Skeletal muscle tissue (tissue), 4 donors: ENCODE results near the gene IL3. TPM values are rescaled to one million over a fixed set of nuclear protein-coding genes. Genes with fewer than 3 reads are reported as not detected.

Experiments
- H3K27ac ChIP-seq: one replicate; pipeline ENCODE4 v1.7.0; 2013; ENCODE audit warnings: mild to moderate bottlenecking, low read depth, low read length, inconsistent platforms
- H3K27me3 ChIP-seq, 3 donors: one replicate each; pipeline ENCODE4 v1.7.0; 2013; ENCODE audit warnings: low read length in 3 of 3; ENCODE audit not compliant: control insufficient read depth in 3 of 3, insufficient read depth in 3 of 3
- H3K36me3 ChIP-seq, 3 donors: one replicate each; pipeline ENCODE4 v1.7.0; 2013; ENCODE audit warnings: low read length in 3 of 3; ENCODE audit not compliant: control insufficient read depth in 3 of 3, insufficient read depth in 3 of 3
- H3K4me1 ChIP-seq, 3 donors: one replicate each; pipeline ENCODE4 v1.7.0; 2013; ENCODE audit warnings: low read length in 3 of 3, mild to moderate bottlenecking in 3 of 3; ENCODE audit not compliant: control insufficient read depth in 3 of 3, insufficient read depth in 3 of 3
- H3K4me3 ChIP-seq, 3 donors: one replicate each; pipeline ENCODE4 v1.7.0; 2013; ENCODE audit warnings: low read length in 3 of 3
- H3K9ac ChIP-seq, 3 donors: one replicate each; pipeline ENCODE4 v1.7.0; 2013; ENCODE audit warnings: low read length in 3 of 3, mild to moderate bottlenecking in 3 of 3, moderate library complexity in 2 of 3, low read depth in 1 of 3
- H3K9me3 ChIP-seq, 3 donors: one replicate each; pipeline ENCODE4 v1.7.0; 2013; ENCODE audit warnings: low read length in 3 of 3; ENCODE audit not compliant: control insufficient read depth in 3 of 3
- total RNA-seq: library from RNA; depleted of rRNA; stranded (reverse); fragments of >200 nt; gene quantifications from one replicate; pipeline ENCODE4 v1.2.3, GENCODE V29; 2014
- donor health status: Osteomylitis.

The IL3 gene
- total RNA-seq, 1 donor from 2014 or later = not detected

DNA sequence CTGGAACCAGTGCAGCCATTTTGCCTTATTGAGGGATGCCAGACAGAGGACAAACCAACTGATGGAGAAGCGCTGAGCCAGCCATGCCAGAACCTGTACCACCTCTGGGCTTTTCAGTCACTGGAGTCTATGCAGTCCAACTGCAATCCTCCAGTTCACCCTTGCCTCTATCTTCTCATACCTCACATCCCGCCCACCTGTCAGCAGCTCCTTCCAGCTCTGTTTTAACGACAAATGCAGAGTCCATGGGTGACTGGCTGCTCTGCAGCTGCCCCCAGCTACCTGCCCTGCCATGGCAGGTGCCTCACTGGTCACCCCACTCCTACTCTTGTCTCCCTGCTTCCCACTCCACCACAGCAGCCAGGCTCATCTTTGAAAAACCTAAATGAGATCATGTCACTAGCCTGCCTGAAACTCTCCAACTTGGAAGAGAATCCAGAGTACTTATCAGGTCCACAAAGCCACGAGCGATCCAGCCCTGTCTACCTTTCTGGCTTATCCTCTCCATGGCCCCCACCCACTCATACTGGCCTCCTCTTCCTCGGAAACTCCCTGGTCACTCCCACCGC is 35.0 kb upstream of the IL3 start:
- Histone ChIP-seq H3K4me1 (no peaks in the 10 kb centered on the region), H3K27ac (no peak overlapping the region), H3K27me3 (peaks cover 0 to 20% (median 0%) of the 10 kb centered on the region in 3 donors), H3K9ac (no peak overlapping the region), H3K36me3 (no peaks in the 10 kb centered on the region), H3K9me3 (no peaks in the 10 kb centered on the region), H3K4me3 (no peak overlapping the region)

DNA sequence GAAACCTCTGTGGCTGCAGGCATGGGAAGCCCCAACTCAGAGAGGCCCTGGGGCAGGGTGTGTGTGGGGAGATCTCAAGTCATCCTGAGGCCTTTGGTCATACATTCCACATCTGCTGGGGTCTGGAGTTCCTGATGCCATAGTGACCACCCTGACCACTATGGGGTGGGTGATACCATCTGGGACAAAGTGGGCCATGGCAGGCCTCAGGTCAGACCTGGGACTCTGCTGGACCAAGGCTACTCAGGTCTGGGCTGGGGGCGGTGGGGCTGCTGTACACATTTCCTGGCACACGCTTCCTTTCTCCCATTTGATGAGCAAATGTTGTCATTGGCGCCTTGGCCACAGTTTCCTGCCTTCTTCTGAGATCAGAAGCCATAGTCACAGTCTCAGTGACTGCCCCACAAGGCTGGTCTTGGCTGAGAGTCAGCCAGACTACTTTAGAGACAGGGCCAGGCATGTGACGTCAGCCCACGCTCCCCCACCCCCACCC is 33.9 kb upstream of the IL3 start:
- H3K27ac ChIP-seq = no peak overlapping the region
- no peaks in the 10 kb centered on the region for H3K9me3 ChIP-seq
- no peak overlapping the region for H3K4me3 ChIP-seq
- H3K9ac ChIP-seq = no peak overlapping the region
- no peaks in the 10 kb centered on the region for H3K36me3 ChIP-seq
- H3K27me3 ChIP-seq = peaks cover 0 to 16% (median 0%) of the 10 kb centered on the region in 3 donors
- H3K4me1 ChIP-seq = no peaks in the 10 kb centered on the region

DNA sequence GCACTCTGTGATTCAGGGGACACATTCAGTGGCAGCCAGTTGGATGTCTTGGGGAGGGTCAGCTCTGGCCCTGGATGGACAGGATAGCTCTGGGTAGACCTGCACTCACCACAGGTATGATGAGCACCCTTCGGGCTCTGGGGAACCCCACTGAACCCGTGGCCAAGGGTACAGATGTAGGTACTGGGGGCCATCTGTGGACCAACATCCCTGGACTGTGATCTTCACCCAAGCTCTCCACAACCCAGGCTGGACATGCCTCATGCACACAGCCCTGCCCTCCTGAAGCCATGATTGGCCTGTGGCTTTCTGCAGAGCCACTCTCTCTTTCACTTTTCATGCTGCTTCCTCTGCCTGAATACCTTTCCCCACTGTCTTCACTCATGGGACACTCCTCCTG is 33.4 kb upstream of the IL3 start:
- H3K4me3 ChIP-seq = no peak overlapping the region
- H3K36me3 ChIP-seq = no peaks in the 10 kb centered on the region
- H3K9me3 ChIP-seq = no peaks in the 10 kb centered on the region
- no peaks in the 10 kb centered on the region for H3K4me1 ChIP-seq
- H3K27ac ChIP-seq = no peak overlapping the region
- no peak overlapping the region for H3K9ac ChIP-seq
- peaks cover 0 to 16% (median 0%) of the 10 kb centered on the region in 3 donors for H3K27me3 ChIP-seq

DNA sequence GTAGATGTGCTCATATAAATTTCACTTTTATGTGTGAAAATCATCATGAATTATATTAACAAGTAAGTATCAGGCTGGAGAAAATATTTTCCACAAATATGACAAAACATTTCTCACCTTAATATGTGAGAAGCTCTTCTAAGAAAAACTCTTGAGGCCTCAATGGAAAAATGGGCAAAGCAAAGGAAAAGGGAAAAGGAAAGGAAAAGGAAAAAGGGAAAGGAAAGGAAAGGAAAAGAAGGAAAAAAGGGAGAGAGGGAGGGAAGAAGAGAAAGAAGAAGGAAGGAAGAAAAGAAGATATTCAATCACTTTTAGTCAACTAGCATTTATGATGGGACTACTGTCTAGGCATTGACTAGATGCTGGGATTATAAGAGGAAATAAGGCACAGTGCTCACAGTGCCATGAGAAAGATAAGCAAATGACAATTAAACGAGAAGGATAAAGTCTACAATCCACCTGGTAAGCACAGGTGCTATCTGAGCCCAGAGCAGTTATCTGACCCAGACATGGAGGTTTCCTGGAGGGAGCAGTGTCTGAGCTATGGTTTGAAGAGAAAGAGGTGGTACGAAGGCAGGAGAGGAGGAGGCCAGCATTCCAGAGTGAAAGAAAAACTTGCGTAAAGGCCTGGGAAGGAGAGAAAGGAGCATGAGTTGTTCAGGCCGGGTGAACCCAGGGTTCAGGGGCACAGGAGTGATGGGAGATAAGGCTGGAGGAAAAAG is 30.7 kb upstream of the IL3 start:
- no peaks in the 10 kb centered on the region for H3K9me3 ChIP-seq

DNA sequence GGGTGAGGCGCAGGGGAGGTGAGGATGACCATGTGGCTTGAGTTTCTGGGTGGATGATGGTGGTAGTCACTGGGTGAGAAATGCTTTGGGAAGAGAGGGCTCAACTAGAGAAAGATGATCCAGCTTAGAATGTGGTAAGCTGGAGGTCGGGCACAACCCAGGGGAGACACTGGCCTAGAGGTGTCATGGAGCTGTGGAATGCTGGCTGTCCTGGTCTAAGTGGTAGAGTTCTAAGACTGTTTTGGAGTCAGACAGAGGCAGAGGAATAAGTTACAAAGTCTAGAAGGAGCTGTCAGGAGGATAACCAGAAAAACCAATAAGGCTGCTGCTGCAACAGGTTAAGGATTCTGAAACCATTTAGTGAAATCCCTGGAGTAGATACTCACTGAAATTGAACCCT is 29.8 kb upstream of the IL3 start:
- no peaks in the 10 kb centered on the region for H3K9me3 ChIP-seq
- no peaks in the 10 kb centered on the region for H3K36me3 ChIP-seq
- H3K27ac ChIP-seq = no peak overlapping the region
- H3K4me1 ChIP-seq = no peaks in the 10 kb centered on the region
- peaks cover 0 to 2% (median 0%) of the 10 kb centered on the region in 3 donors for H3K27me3 ChIP-seq
- H3K9ac ChIP-seq = no peak overlapping the region
- H3K4me3 ChIP-seq = no peak overlapping the region

More for the DNA sequence above, 30.7 kb upstream of the IL3 start:
- no peak overlapping the region for H3K27ac ChIP-seq
- H3K27me3 ChIP-seq = peaks cover 0 to 8% (median 0%) of the 10 kb centered on the region in 3 donors
- no peak overlapping the region for H3K9ac ChIP-seq
- no peak overlapping the region for H3K4me3 ChIP-seq
- no peaks in the 10 kb centered on the region for H3K36me3 ChIP-seq
- H3K4me1 ChIP-seq = no peaks in the 10 kb centered on the region

DNA sequence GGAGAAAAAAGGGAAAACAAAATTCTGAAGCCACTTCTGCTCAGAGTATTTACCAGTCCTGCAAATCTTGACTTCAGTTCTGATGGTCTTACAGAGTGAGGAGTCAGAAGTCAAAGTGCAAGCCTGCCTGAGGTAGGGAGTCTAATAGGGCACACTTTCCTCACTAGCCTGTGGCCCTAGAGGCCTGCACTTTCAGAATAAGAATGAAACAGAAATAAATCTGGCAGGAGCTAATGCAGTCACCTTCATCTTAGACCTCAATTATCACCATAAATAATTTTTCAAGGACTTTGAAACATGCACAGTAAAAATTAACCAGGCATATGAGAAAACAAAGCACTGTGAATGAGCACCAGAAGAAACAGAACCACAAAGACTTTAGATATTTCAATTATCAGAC is 28.3 kb upstream of the IL3 start:
- no peaks in the 10 kb centered on the region for H3K36me3 ChIP-seq

DNA sequence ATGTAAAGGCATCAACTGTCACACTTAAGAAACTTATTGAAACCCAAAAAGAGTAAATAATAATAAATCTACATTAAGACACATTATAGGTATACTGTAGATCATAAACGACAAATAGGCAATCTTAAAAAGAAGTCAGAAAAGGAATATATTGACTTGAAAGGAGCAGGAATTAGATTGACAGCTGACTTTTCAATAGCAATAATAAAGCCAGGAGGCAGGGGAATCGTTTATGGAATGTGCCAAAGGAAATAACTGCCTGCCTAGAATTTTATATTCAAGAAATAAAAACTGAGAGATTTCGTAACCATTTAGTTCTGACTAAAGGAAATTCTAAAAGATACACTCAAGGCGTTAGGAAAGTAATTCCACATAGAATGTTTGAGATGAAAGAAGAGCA is 27.3 kb upstream of the IL3 start:
- H3K4me3 ChIP-seq = no peak overlapping the region
- no peak overlapping the region for H3K9ac ChIP-seq
- H3K27ac ChIP-seq = no peak overlapping the region
- no peaks in the 10 kb centered on the region for H3K27me3 ChIP-seq
- no peaks in the 10 kb centered on the region for H3K9me3 ChIP-seq
- H3K36me3 ChIP-seq = no peaks in the 10 kb centered on the region
- no peaks in the 10 kb centered on the region for H3K4me1 ChIP-seq

More for the DNA sequence above, 28.3 kb upstream of the IL3 start:
- no peak overlapping the region for H3K27ac ChIP-seq
- H3K4me3 ChIP-seq = no peak overlapping the region
- H3K27me3 ChIP-seq = no peaks in the 10 kb centered on the region
- H3K9ac ChIP-seq = no peak overlapping the region
- H3K9me3 ChIP-seq = no peaks in the 10 kb centered on the region
- H3K4me1 ChIP-seq = no peaks in the 10 kb centered on the region

DNA sequence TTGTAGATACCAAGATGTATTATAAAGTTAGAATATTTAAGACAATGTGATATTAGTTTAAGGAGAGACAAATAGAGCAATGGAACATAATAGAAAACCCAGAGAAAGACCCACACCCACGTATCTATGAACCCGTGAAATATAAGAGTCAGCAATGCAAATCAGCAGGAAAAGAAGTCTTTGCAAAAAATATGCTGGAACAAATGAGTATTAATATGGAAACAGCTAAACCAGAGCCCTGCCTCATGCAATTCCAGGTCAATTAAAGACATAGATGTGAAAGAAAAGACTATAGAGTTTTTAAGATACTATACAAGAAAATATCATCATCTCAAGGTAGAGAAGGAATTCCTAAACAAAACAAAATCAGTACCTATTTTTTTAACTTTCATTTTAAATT is 23.1 kb upstream of the IL3 start:
- H3K27ac ChIP-seq = no peak overlapping the region
- H3K4me3 ChIP-seq = no peak overlapping the region
- no peaks in the 10 kb centered on the region for H3K4me1 ChIP-seq
- no peaks in the 10 kb centered on the region for H3K36me3 ChIP-seq
- no peaks in the 10 kb centered on the region for H3K9me3 ChIP-seq
- H3K9ac ChIP-seq = no peak overlapping the region
- no peaks in the 10 kb centered on the region for H3K27me3 ChIP-seq

DNA sequence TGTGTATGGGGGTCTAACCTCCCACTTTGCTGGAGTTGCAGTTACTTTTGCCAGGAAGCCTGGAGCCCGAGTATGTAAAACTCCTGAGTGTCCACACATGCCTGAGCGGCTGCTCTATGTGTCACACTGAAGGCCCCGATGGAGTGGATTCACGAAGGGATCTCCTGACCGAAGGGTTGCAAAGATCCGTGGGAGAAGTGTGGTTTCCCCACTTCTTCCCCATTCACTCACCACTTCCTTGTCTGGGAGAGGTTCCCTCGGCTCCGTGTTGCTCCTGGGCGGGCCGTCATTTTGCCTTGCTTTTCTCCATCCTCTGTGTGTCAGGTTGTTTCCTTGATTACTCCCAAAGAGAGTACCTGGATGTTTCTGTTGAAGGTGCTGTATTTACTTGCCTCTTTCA is 16.2 kb upstream of the IL3 start:
- Histone ChIP-seq H3K4me1 (no peaks in the 10 kb centered on the region), H3K4me3 (no peak overlapping the region), H3K36me3 (no peaks in the 10 kb centered on the region), H3K9me3 (no peaks in the 10 kb centered on the region), H3K27ac (no peak overlapping the region), H3K9ac (no peak overlapping the region), H3K27me3 (peaks cover 0 to 4% (median 3%) of the 10 kb centered on the region in 3 donors)

DNA sequence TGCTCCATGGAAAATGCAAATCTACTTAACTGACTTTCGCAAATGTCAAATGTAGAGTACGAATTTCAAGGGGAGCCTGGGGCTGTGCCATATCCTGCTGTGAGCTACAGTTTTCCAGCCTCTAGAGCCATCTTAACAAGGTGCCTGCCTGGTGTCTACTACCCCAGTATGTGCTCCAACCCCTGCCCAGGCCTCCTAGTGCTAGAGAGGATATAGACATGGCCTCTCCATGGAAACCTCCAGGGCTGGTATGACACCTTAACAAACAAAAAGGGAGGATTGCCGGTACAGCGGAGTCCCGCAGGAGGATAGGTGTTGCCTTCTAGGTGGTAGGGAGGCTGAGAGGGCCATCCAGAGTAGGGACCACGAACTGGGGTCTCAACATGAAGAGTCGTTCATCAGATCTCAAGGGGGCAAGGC is 13.6 kb upstream of the IL3 start:
- Histone ChIP-seq H3K9ac (no peak overlapping the region), H3K27me3 (peaks cover 0 to 9% (median 4%) of the 10 kb centered on the region in 3 donors), H3K9me3 (no peaks in the 10 kb centered on the region), H3K27ac (no peak overlapping the region), H3K36me3 (no peaks in the 10 kb centered on the region), H3K4me3 (no peak overlapping the region), H3K4me1 (no peaks in the 10 kb centered on the region)
